Endodermal cell (in vitro differentiated cells): ENCODE data around the gene FAM107B. TPM values are rescaled to one million over a fixed set of nuclear protein-coding genes. Genes with fewer than 3 reads are reported as not detected.

ENCODE experiments used
- DNase-seq: peaks from one replicate; pipeline ENCODE4 v3.0.0-alpha.2; 2017
- H3K27ac ChIP-seq: 2 replicates; pipeline ENCODE4 v1.5.1; 2013; ENCODE audit warnings: mild to moderate bottlenecking, low read depth, low read length, moderate library complexity
- H3K27me3 ChIP-seq: 2 replicates; pipeline ENCODE4 v1.6.1; 2013; ENCODE audit warnings: mild to moderate bottlenecking, low read length, moderate library complexity; ENCODE audit not compliant: insufficient read depth, control insufficient read depth, poor library complexity, severe bottlenecking
- H3K36me3 ChIP-seq: 2 replicates; pipeline ENCODE4 v1.7.0; 2013; ENCODE audit warnings: mild to moderate bottlenecking, low read length, moderate library complexity; ENCODE audit not compliant: control insufficient read depth, insufficient read depth
- H3K4me1 ChIP-seq: one replicate; pipeline ENCODE4 v1.7.0; 2013; ENCODE audit warnings: low read length; ENCODE audit not compliant: control insufficient read depth, insufficient read depth
- H3K4me3 ChIP-seq: 2 replicates; pipeline ENCODE4 v1.5.1; 2013; ENCODE audit warnings: mild to moderate bottlenecking, low read length, moderate library complexity
- H3K9ac ChIP-seq: 2 replicates; pipeline ENCODE4 v1.6.1; 2013; ENCODE audit warnings: mild to moderate bottlenecking, low read length, moderate library complexity; ENCODE audit not compliant: poor library complexity, severe bottlenecking; ENCODE audit errors: extremely low read depth
- H3K9me3 ChIP-seq: 2 replicates; pipeline ENCODE4 v1.6.1; 2013; ENCODE audit warnings: mild to moderate bottlenecking, low read length, moderate library complexity; ENCODE audit not compliant: control insufficient read depth
- H3K27ac Mint-ChIP-seq: 2 replicates; pipeline ENCODE4 v1.8.0; 2020; ENCODE audit warnings: mixed read lengths
- H3K27me3 Mint-ChIP-seq: 2 replicates; pipeline ENCODE4 v1.8.0; 2021; ENCODE audit warnings: mild to moderate bottlenecking, mixed read lengths; ENCODE audit not compliant: insufficient read depth
- H3K36me3 Mint-ChIP-seq: 2 replicates; pipeline ENCODE4 v1.8.0; 2020; ENCODE audit warnings: low read depth, mixed read lengths
- H3K4me1 Mint-ChIP-seq: 2 replicates; pipeline ENCODE4 v1.8.0; 2020; ENCODE audit warnings: mixed read lengths
- H3K4me3 Mint-ChIP-seq: 2 replicates; pipeline ENCODE4 v1.8.0; 2020; ENCODE audit warnings: mild to moderate bottlenecking, moderate library complexity, mixed read lengths
- H3K9me3 Mint-ChIP-seq: 2 replicates; pipeline ENCODE4 v1.8.0; 2020; ENCODE audit warnings: mild to moderate bottlenecking, mixed read lengths
- CTCF ChIP-seq: fragments of 200-600 bp; sonication (generic); conservative IDR thresholded peaks from 2 replicates; pipeline ENCODE4 v1.5.0; 2021; ENCODE audit warnings: antibody characterized with exemption, mild to moderate bottlenecking
- WGBS, 2 experiments: methylation state at CpG; one replicate each; pipeline versions ENCODE4 v1.1.5 to v1.1.7; 2013; ENCODE audit warnings: missing lambda C conversion rate in 2 of 2, mixed read lengths in 1 of 2; ENCODE audit not compliant: insufficient coverage in 1 of 2, insufficient read length in 1 of 2; 5-methylcytosine and 5-hydroxymethylcytosine counted together
- total RNA-seq, 2 donors: library from RNA; stranded (reverse); fragmentation: NEBNext Ultra II Directional in 1 of 2; extraction: Animal tissue kit (Norgen Biotek cat#: 25700) in 1 of 2; gene quantifications; 2 replicates in 1 of 2; 3 replicates in 1 of 2; pipeline ENCODE4 v1.2.1, GENCODE V29; 2021

Gene FAM107B
- total RNA-seq, 2 donors from 2014 or later = 16.0 to 24.0 TPM

DNA sequence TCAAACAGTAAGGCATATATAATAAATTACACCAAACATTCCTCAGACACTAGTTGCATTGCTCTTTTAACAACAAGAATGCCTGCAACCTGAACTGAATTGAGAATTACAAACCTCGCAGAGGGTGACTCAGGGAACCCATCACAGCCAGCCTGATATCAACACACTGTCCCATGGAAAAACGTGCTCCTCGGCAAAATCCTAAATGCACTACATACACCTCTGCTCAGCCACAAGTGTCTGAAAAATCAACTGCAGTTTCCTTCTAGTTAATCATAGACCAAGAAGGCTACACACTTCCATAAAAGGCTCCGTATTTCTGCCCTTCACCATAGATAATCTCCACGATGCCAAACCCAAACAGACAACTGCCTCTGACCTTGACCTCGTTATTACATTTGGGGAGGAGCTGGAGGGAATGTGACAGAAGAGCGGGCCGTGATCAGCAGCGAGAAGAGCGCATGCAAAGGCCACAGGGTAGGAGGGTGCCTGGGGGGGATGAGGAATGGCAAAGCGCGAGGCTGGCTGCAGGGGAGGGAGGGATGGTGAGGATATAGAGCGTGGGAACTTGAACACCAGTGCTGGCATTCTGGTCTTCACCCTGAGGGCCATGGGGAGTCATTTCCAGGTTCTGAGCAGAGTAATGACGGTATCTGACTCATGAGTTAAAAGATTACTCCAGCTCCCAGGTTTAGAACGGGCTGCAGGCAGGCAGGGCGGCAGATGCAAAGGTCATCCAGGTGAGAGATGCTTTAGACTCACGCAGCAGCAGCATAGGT is 242.0 kb downstream of the FAM107B start:
- Histone ChIP-seq H3K4me1 (no peaks in the 10 kb centered on the region), H3K9ac (no peak overlapping the region), H3K36me3 (peaks cover 17% of the 10 kb centered on the region), H3K27ac (no peak overlapping the region), H3K9me3 (no peaks in the 10 kb centered on the region), H3K4me3 (no peak overlapping the region), H3K27me3 (no peaks in the 10 kb centered on the region)
- no peak for TF ChIP-seq CTCF
- peaks cover 17% of the 10 kb centered on the region for H3K36me3 Mint-ChIP-seq
- DNase-seq = no peak
- no peaks in the 10 kb centered on the region for H3K9me3 Mint-ChIP-seq
- WGBS, 2 experiments = 88 to 97% methylated on average over 12 to 17 of the region's 17 CpGs
- no peaks in the 10 kb centered on the region for H3K27me3 Mint-ChIP-seq
- H3K27ac Mint-ChIP-seq = no peak overlapping the region
- no peak overlapping the region for H3K4me3 Mint-ChIP-seq
- H3K4me1 Mint-ChIP-seq = no peaks in the 10 kb centered on the region

GRCh38 chr10:14531974-14532373 is 242.7 kb downstream of the FAM107B start:
- DNase-seq = no peak

GRCh38 chr10:14530465-14530864 is 244.2 kb downstream of the FAM107B start:
- Mint-ChIP-seq H3K27ac (no peak overlapping the region), H3K27me3 (no peaks in the 10 kb centered on the region), H3K4me1 (no peaks in the 10 kb centered on the region), H3K9me3 (no peaks in the 10 kb centered on the region), H3K36me3 (peaks cover 27% of the 10 kb centered on the region), H3K4me3 (no peak overlapping the region)
- no peak overlapping the region for H3K9ac ChIP-seq
- H3K27ac ChIP-seq = no peak overlapping the region
- 84 to 91% methylated on average over 5 of the region's 5 CpGs for WGBS, 2 experiments
- peaks cover 17% of the 10 kb centered on the region for H3K36me3 ChIP-seq
- no peak overlapping the region for H3K4me3 ChIP-seq
- no peak for DNase-seq
- H3K27me3 ChIP-seq = no peaks in the 10 kb centered on the region
- no peak for TF ChIP-seq CTCF
- no peaks in the 10 kb centered on the region for H3K4me1 ChIP-seq
- H3K9me3 ChIP-seq = no peaks in the 10 kb centered on the region

More at GRCh38 chr10:14531974-14532373, 242.7 kb downstream of the FAM107B start:
- Histone ChIP-seq H3K4me3 (no peak overlapping the region), H3K9me3 (no peaks in the 10 kb centered on the region), H3K27me3 (no peaks in the 10 kb centered on the region), H3K36me3 (peaks cover 17% of the 10 kb centered on the region), H3K9ac (no peak overlapping the region), H3K27ac (no peak overlapping the region), H3K4me1 (no peaks in the 10 kb centered on the region)
- no peaks in the 10 kb centered on the region for H3K9me3 Mint-ChIP-seq
- WGBS, 2 experiments = 93 to 95% methylated on average over 4 to 5 of the region's 5 CpGs
- no peak overlapping the region for H3K27ac Mint-ChIP-seq
- H3K4me3 Mint-ChIP-seq = no peak overlapping the region
- no peaks in the 10 kb centered on the region for H3K4me1 Mint-ChIP-seq
- peaks cover 23% of the 10 kb centered on the region for H3K36me3 Mint-ChIP-seq
- TF ChIP-seq CTCF = no peak
- no peaks in the 10 kb centered on the region for H3K27me3 Mint-ChIP-seq
